Fibroblast of peridontal ligament (primary cell): ENCODE measurements around the gene RAP2B.
A peak's percentile ranks its signal among the peaks of the same experiment; 100 is the strongest.
"Not testable (repeated sequence)": the region's sequence is repeated elsewhere in the genome, so short reads cannot be mapped to it uniquely, and the experiment has no call there.

ENCODE experiments used
- DNase-seq: peaks from one replicate; pipeline ENCODE4 v3.0.0-alpha.2; 2010; ENCODE audit errors: extremely low read depth

Gene RAP2B

GRCh38 chr3:153193786-153194476 is 31.9 kb downstream of the RAP2B start:
- DNase-seq: not testable (repeated sequence)

DNA sequence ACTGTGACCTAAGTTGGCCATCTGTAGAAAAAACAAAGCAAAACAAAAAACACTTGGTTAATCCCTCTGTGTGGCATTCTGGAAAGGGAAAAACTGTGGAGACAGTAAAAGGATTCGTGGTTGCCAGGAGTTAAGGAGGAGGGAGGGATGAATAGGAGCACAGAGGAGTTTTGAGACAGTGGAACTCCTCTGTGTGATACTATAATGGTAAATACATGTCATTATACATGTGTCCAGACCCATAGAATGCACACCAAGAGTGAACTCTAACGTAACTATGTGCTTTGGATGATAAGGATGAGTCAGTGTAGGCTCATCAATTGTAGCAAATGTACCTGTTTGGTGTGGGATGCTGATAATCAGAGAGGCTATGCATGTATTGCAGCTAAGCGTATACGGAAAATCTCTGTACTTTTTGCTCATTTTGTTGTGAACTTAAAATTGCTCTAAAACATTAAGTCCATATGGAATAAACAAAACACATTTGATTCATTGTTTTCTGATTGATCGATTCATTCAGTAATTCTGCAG is 33.4 kb downstream of the RAP2B start:
- no peak for DNase-seq

- peak; percentile 43 for DNase-seq
Measured at GRCh38 chr3:153209596-153209995, 47.6 kb downstream of the RAP2B start.

GRCh38 chr3:153210146-153210545 is 48.1 kb downstream of the RAP2B start:
- DNase-seq: peak; percentile 64

- DNase-seq: no peak
Measured at GRCh38 chr3:153210660-153211059, 48.6 kb downstream of the RAP2B start.

- no peak for DNase-seq
Measured at GRCh38 chr3:153215497-153215896, 53.5 kb downstream of the RAP2B start.

GRCh38 chr3:153215966-153216365 is 53.9 kb downstream of the RAP2B start:
- peak; percentile 63 for DNase-seq

GRCh38 chr3:153216928-153217327 is 54.9 kb downstream of the RAP2B start:
- no peak for DNase-seq

- peak; percentile 52 for DNase-seq
Measured at GRCh38 chr3:153219146-153219545, 57.1 kb downstream of the RAP2B start.
